Activated naive CD8-positive, alpha-beta T cell treated with anti-CD3 and anti-CD28 coated beads for 36 hours (primary cell): ENCODE data around the gene ARID1B. TPM values are rescaled to one million over a fixed set of nuclear protein-coding genes. Genes with fewer than 3 reads are reported as not detected.

ENCODE experiments used
- DNase-seq: peaks from one replicate; pipeline ENCODE4 v3.0.0; 2021
- H3K27ac Mint-ChIP-seq: one replicate; pipeline ENCODE4 v1.8.0; 2022; ENCODE audit warnings: mild to moderate bottlenecking, moderate library complexity, mixed read lengths
- H3K27me3 Mint-ChIP-seq: one replicate; pipeline ENCODE4 v1.8.0; 2022; ENCODE audit warnings: mild to moderate bottlenecking, mixed read lengths
- H3K36me3 Mint-ChIP-seq: one replicate; pipeline ENCODE4 v1.8.0; 2021; ENCODE audit warnings: mild to moderate bottlenecking, mixed read lengths
- H3K4me1 Mint-ChIP-seq: one replicate; pipeline ENCODE4 v1.8.0; 2021; ENCODE audit warnings: mixed read lengths
- H3K4me3 Mint-ChIP-seq: one replicate; pipeline ENCODE4 v1.8.0; 2022; ENCODE audit warnings: mild to moderate bottlenecking, moderate library complexity, mixed read lengths
- H3K9me3 Mint-ChIP-seq: one replicate; pipeline ENCODE4 v1.8.0; 2022; ENCODE audit warnings: mixed read lengths
- total RNA-seq, 2 experiments: library from RNA; stranded (reverse); gene quantifications; one replicate each; pipeline ENCODE4 v1.2.3, GENCODE V29; 2021

ARID1B gene
- total RNA-seq, 2 experiments from 2014 or later = 40.6 to 41.5 TPM

DNA sequence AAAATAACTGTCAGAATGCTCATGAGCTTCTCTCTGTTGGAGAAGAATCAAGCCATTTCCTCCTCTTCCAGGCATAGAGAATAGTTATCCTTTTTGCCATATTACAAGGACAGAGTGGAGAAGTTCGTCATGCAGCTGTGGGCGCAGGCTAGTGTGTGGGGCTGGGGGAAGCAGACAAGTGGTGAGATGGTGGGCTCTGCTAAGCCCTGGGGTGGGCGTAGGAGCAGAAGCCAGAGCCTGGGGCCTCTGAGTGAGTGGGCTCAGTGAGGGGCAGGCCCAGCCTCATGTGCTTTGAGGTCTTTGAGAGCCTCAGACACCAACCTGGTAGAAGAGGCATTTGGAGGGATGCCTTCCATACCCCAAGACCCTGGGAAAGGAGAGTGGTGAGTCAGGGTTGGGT, 19.4 kb downstream of the ARID1B start:
- H3K27ac Mint-ChIP-seq = peak overlapping the region; percentile 36
- H3K4me1 Mint-ChIP-seq = peaks cover 60% of the 10 kb centered on the region
- peaks cover 17% of the 10 kb centered on the region for H3K36me3 Mint-ChIP-seq
- H3K4me3 Mint-ChIP-seq = no peak overlapping the region
- H3K27me3 Mint-ChIP-seq = no peaks in the 10 kb centered on the region
- DNase-seq = no peak
- H3K9me3 Mint-ChIP-seq = no peaks in the 10 kb centered on the region

DNA sequence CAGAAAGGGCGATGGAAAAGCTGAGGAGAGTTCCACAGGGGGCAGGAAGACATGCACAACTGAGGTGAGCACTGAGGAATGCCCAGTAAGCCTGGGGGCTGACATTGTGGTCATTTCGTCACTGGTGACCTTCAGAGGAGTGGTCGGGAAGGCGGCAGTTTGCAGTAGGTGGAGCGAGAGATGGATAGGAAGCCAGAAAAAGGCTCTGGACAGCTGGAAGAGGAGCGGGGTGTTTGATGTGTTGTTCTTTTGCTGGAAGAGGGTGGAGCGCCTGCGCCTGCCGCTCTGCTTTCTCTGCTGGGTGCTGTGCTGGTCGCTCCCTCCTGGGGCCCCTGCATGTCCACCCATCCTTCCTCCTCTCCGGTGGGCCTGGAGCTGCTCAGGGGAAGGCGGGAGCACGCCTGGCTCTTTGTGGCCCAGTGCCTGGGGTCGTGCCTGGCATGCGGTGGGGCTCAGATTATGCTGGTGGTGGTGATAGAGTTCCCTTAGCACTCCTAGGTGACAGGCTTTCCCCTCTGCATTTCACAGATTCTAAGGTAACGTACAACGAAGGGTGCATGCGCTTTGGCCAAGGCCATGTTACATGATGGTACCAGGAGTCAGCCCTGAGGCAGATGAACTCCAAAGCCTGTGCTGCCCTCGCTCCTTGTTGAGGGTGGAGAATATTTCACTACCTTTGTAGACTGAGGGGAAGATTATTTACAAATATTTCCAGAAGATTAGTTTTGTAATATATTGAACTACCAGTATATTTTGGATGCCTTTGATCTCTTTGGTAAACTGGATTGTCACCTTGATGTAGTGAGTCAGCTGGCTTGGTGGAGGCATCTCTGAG, 20.9 kb downstream of the ARID1B start:
- H3K4me1 Mint-ChIP-seq = peaks cover 57% of the 10 kb centered on the region
- no peaks in the 10 kb centered on the region for H3K27me3 Mint-ChIP-seq
- DNase-seq = no peak
- H3K36me3 Mint-ChIP-seq = peaks cover 22% of the 10 kb centered on the region
- peaks cover 1% of the 10 kb centered on the region for H3K9me3 Mint-ChIP-seq
- H3K4me3 Mint-ChIP-seq = no peak overlapping the region
- no peak overlapping the region for H3K27ac Mint-ChIP-seq

DNA sequence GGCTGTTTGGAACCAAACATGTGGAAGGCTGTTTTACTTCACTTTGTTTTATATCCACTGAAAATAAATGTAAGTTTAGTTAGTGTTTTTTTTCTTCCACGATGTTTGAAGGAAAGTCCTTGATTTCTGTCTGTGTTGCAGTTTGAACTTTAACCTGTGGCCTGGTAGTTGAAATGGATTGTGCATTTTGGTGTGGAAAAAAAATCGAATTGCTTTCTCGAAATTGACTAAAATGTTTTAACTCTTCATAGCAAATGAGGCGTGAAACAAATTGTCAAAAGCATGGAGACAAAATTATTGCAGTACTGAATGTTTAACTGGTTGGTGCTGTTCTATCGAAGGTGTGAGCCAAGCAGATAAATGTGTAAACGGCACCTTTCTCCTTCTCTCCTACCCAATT, 24.5 kb downstream of the ARID1B start:
- Mint-ChIP-seq H3K4me3 (no peak overlapping the region), H3K9me3 (peaks cover 10% of the 10 kb centered on the region), H3K27ac (no peak overlapping the region), H3K27me3 (no peaks in the 10 kb centered on the region), H3K4me1 (peaks cover 59% of the 10 kb centered on the region), H3K36me3 (peaks cover 33% of the 10 kb centered on the region)
- DNase-seq = no peak

DNA sequence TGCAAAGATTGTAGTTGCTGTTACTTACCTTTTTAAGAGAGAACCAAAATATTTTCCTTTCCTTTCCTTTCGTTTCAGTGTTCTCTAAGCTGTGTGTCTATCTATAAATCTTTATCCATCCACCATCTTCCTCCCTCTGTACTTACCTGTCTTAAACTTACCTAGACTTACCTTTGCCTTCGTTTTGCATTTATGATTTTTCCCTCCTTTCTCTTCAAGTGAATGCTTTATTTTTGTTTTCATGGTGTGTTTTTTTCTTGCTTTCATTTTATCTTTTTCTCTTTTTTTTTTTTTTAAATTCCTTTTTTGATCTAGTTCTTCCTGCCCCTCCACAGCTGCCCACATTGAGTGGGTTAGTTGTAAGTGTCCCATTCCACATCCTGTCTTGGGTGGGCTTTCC, 26.2 kb downstream of the ARID1B start:
- Mint-ChIP-seq H3K27me3 (no peaks in the 10 kb centered on the region), H3K4me3 (peak overlapping the region; percentile 29)

DNA sequence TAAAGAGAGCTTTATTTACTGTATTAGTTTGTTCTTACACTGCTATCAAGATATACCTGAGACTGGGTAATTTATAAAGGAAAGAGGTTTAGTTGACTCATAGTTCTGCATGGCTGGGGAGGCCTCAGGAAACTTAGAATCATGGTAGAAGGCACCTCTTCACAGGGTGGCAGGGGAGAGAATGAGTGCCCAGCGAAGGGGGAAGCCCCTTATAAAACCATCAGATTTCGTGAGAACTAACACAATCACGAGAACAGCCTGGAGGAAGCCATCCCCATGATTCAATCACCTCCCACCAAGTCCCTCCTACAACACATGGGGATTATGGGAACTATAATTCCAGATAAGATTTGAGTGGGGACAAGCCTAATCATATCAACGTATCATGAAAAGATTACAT, 27.2 kb downstream of the ARID1B start:
- DNase-seq = peak; percentile 16
- Mint-ChIP-seq H3K36me3 (peaks cover 32% of the 10 kb centered on the region), H3K9me3 (peaks cover 10% of the 10 kb centered on the region), H3K4me3 (no peak overlapping the region), H3K27me3 (no peaks in the 10 kb centered on the region), H3K4me1 (peaks cover 67% of the 10 kb centered on the region), H3K27ac (peak overlapping the region; percentile 44)

More for the DNA sequence above, 26.2 kb downstream of the ARID1B start:
- H3K9me3 Mint-ChIP-seq = peaks cover 10% of the 10 kb centered on the region
- peak overlapping the region; percentile 44 for H3K27ac Mint-ChIP-seq
- no peak for DNase-seq
- peaks cover 63% of the 10 kb centered on the region for H3K4me1 Mint-ChIP-seq
- peaks cover 33% of the 10 kb centered on the region for H3K36me3 Mint-ChIP-seq

DNA sequence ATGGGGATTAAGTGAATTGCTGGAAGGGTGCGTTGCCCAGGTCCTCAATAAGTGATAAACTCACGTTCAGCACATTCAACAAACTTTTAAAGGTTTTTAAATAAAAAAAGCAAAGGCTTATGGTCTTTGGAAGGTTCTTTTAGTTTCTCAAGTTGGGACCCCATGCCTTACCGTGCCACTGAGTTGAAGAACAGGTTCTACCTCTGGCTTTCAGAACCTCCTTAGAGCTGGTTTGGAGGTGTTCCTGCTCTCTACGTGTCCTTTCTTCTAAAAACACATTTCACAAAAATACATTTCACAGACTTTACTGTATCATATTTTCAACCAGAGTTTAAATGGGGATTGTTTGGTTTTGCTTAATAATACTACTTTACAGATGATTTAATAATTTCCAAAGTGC, 29.0 kb downstream of the ARID1B start:
- no peaks in the 10 kb centered on the region for H3K27me3 Mint-ChIP-seq
- no peak overlapping the region for H3K27ac Mint-ChIP-seq
- peaks cover 76% of the 10 kb centered on the region for H3K4me1 Mint-ChIP-seq
- H3K36me3 Mint-ChIP-seq = peaks cover 39% of the 10 kb centered on the region
- H3K9me3 Mint-ChIP-seq = peaks cover 11% of the 10 kb centered on the region
- H3K4me3 Mint-ChIP-seq = no peak overlapping the region
- no peak for DNase-seq

DNA sequence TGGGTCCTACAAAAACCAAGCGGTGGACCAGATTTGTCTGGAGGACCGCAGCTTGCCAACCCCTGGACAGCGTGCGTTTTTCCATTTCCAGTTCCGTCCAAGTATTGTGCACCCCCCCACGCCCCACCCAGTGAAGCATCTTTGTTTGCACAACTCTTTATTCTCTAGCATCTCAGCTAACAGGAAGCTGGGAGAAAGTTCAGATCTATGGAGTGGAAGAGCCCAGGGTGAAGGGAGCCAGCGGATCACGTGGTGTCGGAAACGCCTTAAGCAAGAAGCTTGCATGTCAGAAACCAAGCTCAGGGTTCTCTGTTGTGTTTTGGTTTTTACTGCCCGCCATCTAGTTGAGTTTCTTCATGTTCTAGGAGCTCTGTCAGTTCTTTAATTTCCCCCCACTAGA, 29.9 kb downstream of the ARID1B start:
- H3K4me3 Mint-ChIP-seq = no peak overlapping the region
- peaks cover 76% of the 10 kb centered on the region for H3K4me1 Mint-ChIP-seq
- no peak for DNase-seq
- H3K27me3 Mint-ChIP-seq = no peaks in the 10 kb centered on the region
- peaks cover 32% of the 10 kb centered on the region for H3K36me3 Mint-ChIP-seq
- peak overlapping the region; percentile 42 for H3K27ac Mint-ChIP-seq
- peaks cover 11% of the 10 kb centered on the region for H3K9me3 Mint-ChIP-seq

DNA sequence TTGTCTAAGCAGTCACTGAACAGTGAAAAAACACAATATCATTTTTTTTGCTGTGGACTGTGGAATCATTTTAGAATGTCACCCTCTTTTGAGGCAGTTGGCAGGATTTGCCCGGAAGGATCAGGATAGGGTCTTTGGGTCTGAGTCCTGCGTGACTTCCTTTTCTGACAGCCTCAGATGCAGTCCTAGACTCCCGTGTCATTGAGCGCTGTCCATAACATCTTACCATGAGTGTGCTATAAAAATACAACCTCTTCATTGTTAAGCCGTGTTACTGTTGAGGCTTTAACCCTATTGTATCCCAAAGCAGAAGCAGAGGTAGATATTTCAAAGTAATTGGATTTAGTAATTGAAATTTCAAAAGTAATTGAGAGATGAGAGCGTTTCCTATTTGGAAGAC, 30.6 kb downstream of the ARID1B start:
- peak overlapping the region; percentile 61 for H3K27ac Mint-ChIP-seq
- no peak for DNase-seq
- H3K36me3 Mint-ChIP-seq = peaks cover 33% of the 10 kb centered on the region
- H3K4me1 Mint-ChIP-seq = peaks cover 78% of the 10 kb centered on the region
- H3K27me3 Mint-ChIP-seq = no peaks in the 10 kb centered on the region
- H3K9me3 Mint-ChIP-seq = peaks cover 11% of the 10 kb centered on the region
- H3K4me3 Mint-ChIP-seq = no peak overlapping the region

DNA sequence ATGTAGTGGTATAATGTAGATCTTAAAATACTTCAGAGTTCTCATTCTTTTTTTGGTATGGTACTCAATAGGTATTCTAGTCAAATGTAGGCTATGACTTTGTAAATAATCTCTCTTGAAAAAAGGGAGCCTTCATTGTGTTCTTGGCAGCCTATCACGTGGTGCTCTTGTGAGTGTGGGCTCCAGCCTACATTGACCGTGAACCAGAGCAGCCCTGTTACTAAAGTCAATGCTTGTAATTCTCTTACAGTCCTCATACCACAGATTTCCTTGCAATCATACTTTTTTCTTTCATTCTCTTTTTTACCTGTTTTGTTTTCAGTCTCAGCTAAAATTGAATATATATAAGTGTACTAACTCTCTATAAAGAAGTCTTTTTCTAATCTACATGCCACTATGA, 31.1 kb downstream of the ARID1B start:
- H3K4me1 Mint-ChIP-seq = peaks cover 76% of the 10 kb centered on the region
- H3K27ac Mint-ChIP-seq = peak overlapping the region; percentile 59
- peaks cover 10% of the 10 kb centered on the region for H3K9me3 Mint-ChIP-seq

DNA sequence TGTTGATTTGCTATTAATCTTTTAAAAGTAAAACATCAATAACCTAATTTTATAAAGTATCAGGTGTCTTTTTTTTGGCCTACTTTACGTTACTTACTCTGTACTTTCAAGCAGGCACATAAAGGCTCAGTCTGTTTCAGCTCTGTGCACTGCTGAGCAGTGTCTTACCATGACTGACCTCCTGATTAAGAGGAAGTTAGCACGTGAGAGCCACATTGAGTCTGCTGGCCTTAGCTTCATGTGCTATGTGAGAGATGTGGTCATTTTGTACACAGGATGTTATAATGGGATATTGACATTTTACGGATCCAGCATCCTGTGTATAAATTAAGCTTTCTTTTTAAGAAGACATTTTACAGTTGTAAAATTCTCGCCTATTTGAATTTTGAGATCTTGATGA, 31.9 kb downstream of the ARID1B start:
- Mint-ChIP-seq H3K27ac (peak overlapping the region; percentile 43), H3K9me3 (peaks cover 8% of the 10 kb centered on the region), H3K27me3 (no peaks in the 10 kb centered on the region), H3K36me3 (peaks cover 23% of the 10 kb centered on the region), H3K4me1 (peaks cover 73% of the 10 kb centered on the region), H3K4me3 (no peak overlapping the region)
- no peak for DNase-seq

More for the DNA sequence above, 31.1 kb downstream of the ARID1B start:
- no peaks in the 10 kb centered on the region for H3K27me3 Mint-ChIP-seq
- peaks cover 30% of the 10 kb centered on the region for H3K36me3 Mint-ChIP-seq
- DNase-seq = no peak
- no peak overlapping the region for H3K4me3 Mint-ChIP-seq

DNA sequence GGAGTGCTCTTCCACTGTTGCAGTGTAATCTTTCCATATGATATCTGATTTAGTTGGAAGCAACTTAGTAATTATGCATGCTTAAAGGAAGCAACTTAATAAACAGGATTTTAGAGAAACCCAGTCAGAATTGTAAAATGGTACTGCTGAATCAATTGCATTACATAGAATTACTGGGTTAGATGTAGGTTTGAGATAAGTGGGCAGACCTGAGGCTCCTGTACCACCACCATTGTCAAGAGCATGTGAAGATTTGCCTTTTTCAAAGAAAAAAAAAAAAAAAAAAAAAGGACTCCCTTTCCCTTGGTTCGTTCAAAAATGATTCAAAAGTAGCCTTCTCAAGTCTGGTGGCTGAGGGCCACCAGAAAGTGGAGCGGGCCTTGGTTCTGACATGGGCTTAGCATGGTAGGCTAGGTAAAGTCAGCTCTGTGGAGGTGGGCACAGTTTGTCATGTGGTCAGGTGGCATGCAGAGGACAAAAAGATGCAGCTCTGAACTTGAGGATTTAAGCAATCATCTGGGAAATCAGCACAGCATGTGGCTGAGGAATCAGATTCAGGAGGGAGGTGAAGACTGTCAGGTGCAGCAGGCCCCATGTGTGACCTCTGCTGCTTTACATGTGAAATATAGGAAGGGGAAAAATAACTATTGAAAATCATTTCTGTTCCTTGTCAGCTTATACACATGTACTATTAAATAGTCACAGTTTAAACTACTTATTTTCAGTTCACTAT, 32.4 kb downstream of the ARID1B start:
- peaks cover 73% of the 10 kb centered on the region for H3K4me1 Mint-ChIP-seq
- H3K4me3 Mint-ChIP-seq = peak overlapping the region; percentile 12
- no peak for DNase-seq
- H3K9me3 Mint-ChIP-seq = peaks cover 2% of the 10 kb centered on the region
- peaks cover 17% of the 10 kb centered on the region for H3K36me3 Mint-ChIP-seq
- peak overlapping the region; percentile 61 for H3K27ac Mint-ChIP-seq
- no peaks in the 10 kb centered on the region for H3K27me3 Mint-ChIP-seq

DNA sequence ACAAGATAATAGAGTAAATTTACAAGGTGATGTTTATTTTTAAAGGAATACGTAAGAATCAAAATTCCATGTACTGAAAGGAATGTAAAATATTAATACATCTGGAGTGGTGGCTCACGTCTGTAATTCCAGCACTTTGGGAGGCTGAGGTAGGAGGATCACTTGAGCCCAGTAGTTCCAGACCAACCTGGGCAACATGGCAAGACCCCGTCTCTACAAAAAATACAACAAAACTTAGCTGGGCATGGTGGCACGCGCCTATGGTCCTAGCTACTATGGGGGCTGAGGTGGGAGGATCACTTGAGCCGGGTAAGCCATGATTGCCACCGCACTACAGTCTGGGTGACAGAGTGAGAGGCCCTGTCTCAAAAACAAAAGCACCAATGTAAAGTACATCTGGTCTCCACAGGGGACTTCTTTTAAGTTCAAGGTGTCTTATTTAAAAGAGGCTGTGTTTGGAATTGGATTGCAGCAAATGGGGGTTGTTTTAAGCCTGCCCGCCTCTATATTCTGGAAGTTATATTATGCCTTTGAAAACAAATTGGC, 36.9 kb downstream of the ARID1B start:
- peaks cover 62% of the 10 kb centered on the region for H3K4me1 Mint-ChIP-seq
- no peak overlapping the region for H3K4me3 Mint-ChIP-seq
- H3K27ac Mint-ChIP-seq = no peak overlapping the region
- DNase-seq = no peak
- no peaks in the 10 kb centered on the region for H3K27me3 Mint-ChIP-seq
- H3K9me3 Mint-ChIP-seq = peaks cover 1% of the 10 kb centered on the region
- peaks cover 13% of the 10 kb centered on the region for H3K36me3 Mint-ChIP-seq

DNA sequence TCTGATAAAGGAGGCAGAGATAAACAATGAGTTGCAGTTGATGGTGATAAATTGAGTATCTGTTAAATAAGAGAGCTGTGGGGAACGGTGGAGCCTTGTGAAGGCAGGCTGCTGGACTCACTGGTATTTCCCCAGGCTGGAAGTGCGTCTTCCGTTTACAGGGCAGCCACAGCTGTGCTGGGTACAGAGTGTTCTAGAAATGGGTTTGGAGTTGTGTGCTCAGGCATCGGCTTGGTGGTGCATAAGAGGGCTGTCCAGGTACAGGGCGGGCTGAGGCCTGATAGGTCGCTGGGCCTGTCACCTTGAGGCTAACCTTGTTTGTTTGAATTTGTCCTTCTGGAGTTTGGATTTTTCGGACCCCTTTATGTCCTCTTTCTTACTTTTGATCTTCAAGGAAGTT, 39.3 kb downstream of the ARID1B start:
- Mint-ChIP-seq H3K27me3 (no peaks in the 10 kb centered on the region), H3K4me3 (no peak overlapping the region), H3K27ac (no peak overlapping the region), H3K4me1 (peaks cover 61% of the 10 kb centered on the region), H3K9me3 (no peaks in the 10 kb centered on the region), H3K36me3 (peaks cover 4% of the 10 kb centered on the region)
- no peak for DNase-seq

DNA sequence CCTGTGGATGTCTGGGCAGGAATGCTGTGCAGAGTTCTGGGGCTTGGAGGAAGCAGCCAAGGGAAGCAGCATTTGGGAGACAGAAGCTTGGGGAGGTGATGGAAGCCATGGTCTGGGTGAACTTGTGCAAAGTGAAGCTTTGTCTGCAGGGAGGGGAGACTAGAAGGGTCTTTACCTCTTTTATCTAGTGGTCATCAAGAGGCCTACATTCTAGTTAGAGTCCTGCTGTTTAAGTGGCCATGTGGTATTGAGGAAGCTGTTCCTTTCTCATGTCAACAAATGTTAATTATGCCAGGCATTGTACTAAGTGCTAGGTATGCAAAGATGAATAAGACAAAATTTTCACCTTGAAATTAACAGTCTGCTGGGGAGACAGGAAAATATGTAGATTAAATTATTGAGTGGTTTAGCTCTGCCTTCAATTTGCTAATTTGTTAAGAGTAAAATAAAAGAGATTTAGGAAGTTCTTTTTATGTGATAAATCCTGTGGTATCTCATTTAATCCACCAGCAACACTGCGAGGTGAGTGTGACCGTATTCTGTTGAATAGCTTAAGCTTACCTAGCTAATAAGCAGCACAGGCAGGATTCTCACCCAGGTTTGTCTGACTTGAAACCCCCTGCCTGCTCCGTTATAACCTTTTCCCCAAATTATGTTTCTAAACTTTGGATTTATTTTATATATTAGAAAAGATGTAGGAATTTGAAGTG, 43.1 kb downstream of the ARID1B start:
- no peaks in the 10 kb centered on the region for H3K27me3 Mint-ChIP-seq
- H3K4me1 Mint-ChIP-seq = peaks cover 66% of the 10 kb centered on the region
- peaks cover 8% of the 10 kb centered on the region for H3K36me3 Mint-ChIP-seq
- no peaks in the 10 kb centered on the region for H3K9me3 Mint-ChIP-seq
- no peak overlapping the region for H3K4me3 Mint-ChIP-seq
- no peak overlapping the region for H3K27ac Mint-ChIP-seq
- no peak for DNase-seq

DNA sequence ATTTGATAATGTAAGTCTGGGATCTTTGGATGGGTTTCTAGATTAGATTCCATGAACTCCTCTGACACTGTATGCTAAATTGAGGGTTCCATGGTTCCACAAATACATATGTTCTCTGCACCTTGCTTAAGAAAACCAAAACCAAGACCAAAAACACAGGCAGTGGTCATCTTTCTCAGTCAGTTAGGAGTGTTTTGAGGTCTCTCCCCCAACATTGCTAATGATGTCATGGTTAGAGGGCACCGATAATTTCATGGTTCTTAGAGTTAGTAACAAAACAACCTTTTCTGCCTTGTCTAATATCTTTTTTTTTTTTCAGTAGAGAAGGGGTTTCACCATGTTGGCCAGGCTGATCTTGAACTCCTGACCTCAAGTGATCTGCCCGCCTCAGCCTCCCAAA, 44.5 kb downstream of the ARID1B start:
- H3K4me3 Mint-ChIP-seq = no peak overlapping the region
- H3K27me3 Mint-ChIP-seq = no peaks in the 10 kb centered on the region
- peaks cover 8% of the 10 kb centered on the region for H3K36me3 Mint-ChIP-seq
- no peak overlapping the region for H3K27ac Mint-ChIP-seq
- H3K4me1 Mint-ChIP-seq = peaks cover 69% of the 10 kb centered on the region
- H3K9me3 Mint-ChIP-seq = no peaks in the 10 kb centered on the region
- no peak for DNase-seq
